Sciatic nerve (tissue), 2 donors: ENCODE data around the gene HIC2. TPM values are rescaled to one million over a fixed set of nuclear protein-coding genes. Genes with fewer than 3 reads are reported as not detected.
"Not testable (repeated sequence)": the region's sequence is repeated elsewhere in the genome, so short reads cannot be mapped to it uniquely, and the experiment has no call there.

Source experiments
- ATAC-seq: fragments of 200-7000 bp; cut with Tn5 transposase; one replicate; pipeline ENCODE4 v1.9.1; 2020; ENCODE audit warnings: mild to moderate bottlenecking, moderate library complexity
- DNase-seq: peaks from one replicate; pipeline ENCODE4 v3.0.0-alpha.2; 2020; ENCODE audit warnings: low spot score
- intact Hi-C: fragments of 100-400 bp; cut with DNase I; formaldehyde crosslinking; loops from one replicate; pipeline ENCODE4 v1.14.2; 2022
- total RNA-seq: library from RNA; stranded (reverse); fragmentation: NEBNext Ultra II Directional; extraction: Animal tissue kit (Norgen Biotek cat#: 25700); gene quantifications from one replicate; pipeline ENCODE4 v1.2.1, GENCODE V29; 2021
- donor health status: DM: no; HTN: no; CAD: no.
- donor health status: DM: no; HTN: no; CAD: no.

The HIC2 gene
- total RNA-seq, 1 donor from 2014 or later: 4.8 TPM

DNA sequence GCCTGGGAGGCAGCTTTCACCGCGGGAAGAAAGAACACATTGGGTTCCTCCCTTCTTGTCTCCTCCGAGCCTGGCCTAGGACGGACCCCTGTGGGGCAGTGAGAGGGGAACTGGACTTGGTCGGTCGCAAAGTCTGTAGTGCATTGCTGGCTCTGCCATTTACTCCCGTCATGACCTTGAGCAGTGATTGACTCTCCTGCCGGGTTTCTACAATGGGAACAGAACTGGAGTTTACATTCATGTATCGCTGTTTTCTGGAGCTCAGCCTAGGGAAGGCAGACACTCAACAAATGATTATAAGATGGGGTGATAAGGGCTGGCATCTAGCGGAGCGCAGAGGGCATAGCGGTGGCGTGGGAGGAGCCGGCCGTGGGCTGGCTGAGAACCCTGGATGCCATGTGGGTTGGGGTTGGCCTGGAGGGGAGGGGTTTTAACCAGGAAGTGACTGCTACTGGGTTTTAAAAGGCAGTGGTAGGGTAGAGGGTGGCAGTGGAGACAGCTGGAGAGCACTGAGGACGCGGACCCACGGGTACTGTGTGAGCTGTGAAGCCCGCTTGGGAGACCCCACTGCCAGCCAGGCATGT, 3.1 kb downstream of the HIC2 start:
- DNase-seq, intact Hi-C loops: not testable (repeated sequence)
- peak; percentile 7 for ATAC-seq

GRCh38 chr22:21424084-21424709, 7.0 kb downstream of the HIC2 start:
- intact Hi-C loops, ATAC-seq, DNase-seq: not testable (repeated sequence)

DNA sequence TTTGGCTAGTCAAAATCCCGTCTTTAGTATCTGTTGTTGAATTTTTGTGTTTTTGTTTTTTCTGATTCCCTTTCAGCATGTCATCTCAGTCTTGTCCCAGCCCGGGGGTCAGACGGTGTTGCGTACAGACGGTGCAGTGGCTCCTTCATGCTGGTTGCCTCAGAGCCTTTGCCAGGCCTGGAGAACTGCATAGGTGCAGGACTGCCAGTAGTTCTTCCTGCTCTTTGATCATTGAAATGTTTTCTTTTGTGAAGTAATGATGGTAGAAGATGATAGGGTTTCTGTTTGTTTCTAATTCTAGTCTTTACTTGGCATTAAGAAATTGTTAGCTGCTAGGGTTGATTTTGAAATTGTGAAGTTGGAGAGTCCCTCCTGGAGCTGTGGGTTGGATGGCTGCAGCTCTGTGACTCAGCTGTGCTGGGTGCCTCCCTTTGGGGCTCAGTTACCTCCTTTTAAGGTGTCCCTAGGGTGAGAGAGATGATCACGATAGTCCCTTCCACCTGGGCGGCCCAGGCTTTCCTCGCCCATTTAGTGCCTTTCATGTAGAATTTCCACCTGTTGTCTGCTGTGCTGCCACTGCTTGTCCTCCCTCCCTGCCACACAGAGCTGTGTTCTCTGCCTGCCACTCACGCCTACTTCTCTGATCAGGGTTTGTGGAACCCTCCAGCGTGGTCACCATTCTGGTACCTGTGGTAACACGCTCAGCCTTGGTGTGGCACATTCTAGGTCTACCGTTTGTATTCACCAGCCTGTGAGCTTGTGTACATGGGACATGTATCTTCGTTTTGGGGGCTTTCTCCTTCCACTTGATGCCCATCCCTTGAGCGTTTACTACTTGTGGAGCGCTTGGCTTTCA, 17.4 kb downstream of the HIC2 start:
- not testable (repeated sequence) for ATAC-seq, DNase-seq

GRCh38 chr22:21435998-21436810, 19.0 kb downstream of the HIC2 start:
- DNase-seq (peak; percentile 42), ATAC-seq (peak; percentile 88)
- intact Hi-C loops: not testable (repeated sequence)

More for the DNA sequence above, 17.4 kb downstream of the HIC2 start:
- intact Hi-C loops: not testable (repeated sequence)

- DNase-seq, ATAC-seq, intact Hi-C loops: not testable (repeated sequence)
Measured at GRCh38 chr22:21438013-21438412, 20.8 kb downstream of the HIC2 start.

- intact Hi-C loops, DNase-seq: not testable (repeated sequence)
- ATAC-seq: peak; percentile 39
Measured at GRCh38 chr22:21440018-21440636, 23.0 kb downstream of the HIC2 start.

GRCh38 chr22:21440676-21441075, 23.5 kb downstream of the HIC2 start:
- DNase-seq, intact Hi-C loops: not testable (repeated sequence)
- peak; percentile 7 for ATAC-seq

- intact Hi-C loops, DNase-seq, ATAC-seq: not testable (repeated sequence)
Measured at GRCh38 chr22:21441170-21441569, 24.0 kb downstream of the HIC2 start.

DNA sequence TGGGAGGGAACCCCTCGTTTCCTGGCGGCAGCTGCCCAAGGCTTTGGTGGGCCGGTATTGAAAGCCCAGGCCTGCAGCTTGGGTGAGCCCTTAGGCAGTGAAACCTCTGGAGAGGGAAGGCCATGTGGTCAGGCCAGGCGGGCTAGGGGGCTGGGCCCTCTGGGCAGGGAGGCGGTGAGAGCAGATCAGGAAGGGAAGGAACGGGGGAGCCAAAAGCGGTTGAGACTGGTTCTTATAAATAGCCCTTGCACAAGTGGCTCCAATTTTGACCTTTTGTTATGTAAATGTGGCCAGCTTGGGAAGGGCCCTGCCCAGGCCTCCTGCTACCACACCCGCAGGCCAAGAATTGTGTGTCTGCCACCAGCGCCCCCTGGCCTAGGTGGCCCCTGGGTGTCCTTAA, 25.0 kb downstream of the HIC2 start:
- ATAC-seq: peak; percentile 74
- intact Hi-C loops: not testable (repeated sequence)

DNA sequence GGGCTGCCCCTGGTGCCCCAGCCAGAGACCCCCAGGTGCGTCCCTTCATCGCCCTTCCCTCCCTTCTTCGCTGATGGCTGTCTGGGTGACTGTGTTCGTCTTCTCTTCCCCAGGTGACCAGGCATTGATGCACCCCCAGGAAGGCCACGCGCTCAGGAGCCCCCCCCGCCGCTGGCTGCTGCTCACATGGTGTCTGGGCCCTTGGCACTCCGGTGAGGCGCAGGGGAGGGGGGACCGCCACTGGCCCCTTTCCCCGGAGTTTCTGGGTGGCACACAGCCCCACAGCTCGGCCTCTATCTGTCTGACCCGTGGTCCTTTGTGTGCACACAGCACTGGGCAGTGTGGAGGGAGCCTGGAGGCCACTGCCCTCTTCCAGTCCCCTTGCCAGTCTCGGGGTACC, 25.5 kb downstream of the HIC2 start:
- ATAC-seq, intact Hi-C loops: not testable (repeated sequence)
- DNase-seq: peak; percentile 59

More for the DNA sequence above, 25.0 kb downstream of the HIC2 start:
- not testable (repeated sequence) for DNase-seq

GRCh38 chr22:21443057-21443734, 26.0 kb downstream of the HIC2 start:
- intact Hi-C loops: no loop called here

GRCh38 chr22:21443735-21444421, 26.7 kb downstream of the HIC2 start:
- no peak for ATAC-seq
- intact Hi-C loops: no loop called here
- DNase-seq: peak; percentile 47

More at GRCh38 chr22:21443057-21443734, 26.0 kb downstream of the HIC2 start:
- ATAC-seq (no peak), DNase-seq (peak; percentile 38)

GRCh38 chr22:21444701-21445436, 27.7 kb downstream of the HIC2 start:
- no peak for ATAC-seq
- peak; percentile 47 for DNase-seq
- intact Hi-C loops: no loop called here

DNA sequence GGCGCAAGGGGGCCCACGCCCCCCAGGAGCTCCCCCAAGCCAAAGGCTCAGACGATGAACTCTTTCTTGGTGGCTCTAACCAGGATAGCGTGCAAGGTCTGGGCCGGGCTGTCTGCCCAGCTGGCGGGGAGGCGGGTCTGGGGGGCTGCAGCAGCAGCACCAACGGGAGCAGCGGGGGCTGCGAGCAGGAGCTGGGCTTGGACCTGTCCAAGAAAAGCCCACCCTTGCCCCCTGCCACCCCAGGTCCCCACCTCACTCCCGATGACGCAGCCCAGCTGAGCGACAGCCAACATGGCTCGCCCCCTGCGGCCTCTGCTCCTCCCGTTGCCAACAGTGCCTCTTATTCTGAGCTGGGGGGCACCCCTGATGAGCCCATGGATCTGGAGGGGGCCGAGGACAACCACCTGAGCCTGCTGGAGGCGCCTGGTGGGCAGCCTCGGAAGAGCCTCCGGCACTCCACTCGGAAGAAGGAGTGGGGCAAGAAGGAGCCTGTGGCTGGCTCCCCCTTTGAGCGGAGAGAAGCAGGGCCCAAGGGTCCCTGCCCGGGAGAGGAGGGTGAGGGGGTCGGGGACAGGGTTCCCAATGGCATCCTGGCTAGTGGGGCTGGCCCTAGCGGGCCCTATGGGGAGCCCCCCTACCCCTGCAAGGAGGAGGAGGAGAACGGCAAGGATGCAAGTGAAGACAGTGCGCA, 28.4 kb downstream of the HIC2 start:
- peak; percentile 51 for DNase-seq
- no peak for ATAC-seq

GRCh38 chr22:21446128-21446826, 29.1 kb downstream of the HIC2 start:
- DNase-seq: peak; percentile 57
- intact Hi-C loops: no loop called here
- ATAC-seq: no peak

More for the DNA sequence above, 28.4 kb downstream of the HIC2 start:
- intact Hi-C loops: no loop called here
